ENCODE results near the gene EGLN1.

DNA sequence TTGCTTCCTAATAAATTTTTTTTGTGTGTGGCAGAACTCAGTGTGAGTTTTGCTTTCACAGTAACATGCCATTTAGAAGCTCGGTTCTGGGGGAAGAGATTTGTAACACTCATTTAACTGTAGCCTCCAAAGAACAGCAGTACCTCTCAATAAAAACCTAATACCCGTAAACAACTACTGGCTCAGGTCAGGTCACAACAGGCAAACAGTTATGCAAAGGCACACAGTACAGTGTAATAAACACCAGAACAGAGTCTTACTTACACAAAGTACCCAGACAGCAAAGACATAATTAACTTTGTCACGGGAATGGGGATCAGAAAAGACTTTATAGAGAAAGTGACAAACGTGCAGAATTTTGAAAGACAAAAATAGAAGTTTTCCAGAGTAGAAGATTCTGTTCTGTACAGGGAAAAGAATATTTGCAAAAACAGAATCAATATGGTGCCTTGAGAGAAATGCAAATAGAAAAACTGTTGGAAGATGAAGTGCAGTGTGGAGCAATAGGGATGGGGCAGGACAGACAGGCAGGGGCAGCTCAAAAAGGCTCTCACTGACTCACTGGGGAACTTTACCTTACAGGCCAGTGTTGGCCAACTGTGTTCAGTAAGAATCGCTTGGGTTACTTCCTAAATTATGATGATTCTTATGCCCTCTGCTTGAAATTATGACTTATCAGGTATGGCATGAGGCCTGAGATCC lies 38.8 kb downstream of the EGLN1 start:
- TF ChIP-seq, protein P1, sequence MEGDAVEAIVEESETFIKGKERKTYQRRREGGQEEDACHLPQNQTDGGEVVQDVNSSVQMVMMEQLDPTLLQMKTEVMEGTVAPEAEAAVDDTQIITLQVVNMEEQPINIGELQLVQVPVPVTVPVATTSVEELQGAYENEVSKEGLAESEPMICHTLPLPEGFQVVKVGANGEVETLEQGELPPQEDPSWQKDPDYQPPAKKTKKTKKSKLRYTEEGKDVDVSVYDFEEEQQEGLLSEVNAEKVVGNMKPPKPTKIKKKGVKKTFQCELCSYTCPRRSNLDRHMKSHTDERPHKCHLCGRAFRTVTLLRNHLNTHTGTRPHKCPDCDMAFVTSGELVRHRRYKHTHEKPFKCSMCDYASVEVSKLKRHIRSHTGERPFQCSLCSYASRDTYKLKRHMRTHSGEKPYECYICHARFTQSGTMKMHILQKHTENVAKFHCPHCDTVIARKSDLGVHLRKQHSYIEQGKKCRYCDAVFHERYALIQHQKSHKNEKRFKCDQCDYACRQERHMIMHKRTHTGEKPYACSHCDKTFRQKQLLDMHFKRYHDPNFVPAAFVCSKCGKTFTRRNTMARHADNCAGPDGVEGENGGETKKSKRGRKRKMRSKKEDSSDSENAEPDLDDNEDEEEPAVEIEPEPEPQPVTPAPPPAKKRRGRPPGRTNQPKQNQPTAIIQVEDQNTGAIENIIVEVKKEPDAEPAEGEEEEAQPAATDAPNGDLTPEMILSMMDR (IDR thresholded peaks at IDR 0.05) = no peak
- no peak for TF ChIP-seq POLR2AphosphoS5 (IDR thresholded peaks at IDR 0.05; ENCODE audit: low read depth, low read length)
